Naive thymus-derived CD4-positive, alpha-beta T cell (primary cell): Measurements from ENCODE around the gene ATXN2L. TPM values are rescaled to one million over a fixed set of nuclear protein-coding genes. Genes with fewer than 3 reads are reported as not detected.

ENCODE experiments used
- ATAC-seq: fragments of 150-1000 bp; cut with Tn5 transposase; 2 replicates; pipeline ENCODE4 v1.10.0; 2021; ENCODE audit warnings: mild to moderate bottlenecking, moderate library complexity
- CTCF ChIA-PET: fragments of 350-600 bp; sonication (Branson Sonifier 250); formaldehyde crosslinking; loops from one replicate; lab custom pipeline; 2021; ENCODE audit warnings: antibody characterized with exemption; lab: Charles Lee
- POLR2A ChIA-PET: fragments of 350-600 bp; sonication (Branson Sonifier 250); formaldehyde crosslinking; loops from one replicate; lab custom pipeline; 2021; ENCODE audit warnings: antibody characterized with exemption, inconsistent platforms; lab: Charles Lee
- DNase-seq, 9 donors: peaks; one replicate each; pipeline versions ENCODE4 v3.0.0 to v3.0.0-alpha.2; 2020 to 2022; ENCODE audit warnings: mixed read lengths in 1 of 9
- H3K27ac ChIP-seq: one replicate; pipeline ENCODE4 v1.7.0; 2013; ENCODE audit warnings: mild to moderate bottlenecking, low read depth, low read length, moderate library complexity
- H3K27me3 ChIP-seq, 2 donors: one replicate each; pipeline ENCODE4 v1.7.0; 2013; ENCODE audit warnings: low read length in 2 of 2, mild to moderate bottlenecking in 2 of 2, moderate library complexity in 2 of 2; ENCODE audit not compliant: control insufficient read depth in 2 of 2, insufficient read depth in 2 of 2
- H3K36me3 ChIP-seq, 3 experiments: 1 replicate in 2 of 3; 2 replicates in 1 of 3; pipeline ENCODE4 v1.7.0; 2013; ENCODE audit warnings: low read length in 3 of 3, mild to moderate bottlenecking in 3 of 3, moderate library complexity in 1 of 3; ENCODE audit not compliant: insufficient read depth in 3 of 3, control insufficient read depth in 2 of 3
- H3K4me1 ChIP-seq, 2 donors: one replicate each; pipeline ENCODE4 v1.7.0; 2013; ENCODE audit warnings: low read length in 2 of 2, mild to moderate bottlenecking in 2 of 2, moderate library complexity in 1 of 2; ENCODE audit not compliant: control insufficient read depth in 2 of 2, insufficient read depth in 2 of 2
- H3K4me3 ChIP-seq: 2 replicates; pipeline ENCODE4 v1.7.0; 2013; ENCODE audit warnings: mild to moderate bottlenecking, low read length
- H3K9me3 ChIP-seq, 3 experiments: 1 replicate in 2 of 3; 2 replicates in 1 of 3; pipeline ENCODE4 v1.7.0; 2013; ENCODE audit warnings: low read length in 3 of 3; ENCODE audit not compliant: control insufficient read depth in 2 of 3
- H3K27ac Mint-ChIP-seq, 9 donors: one replicate each; pipeline ENCODE4 v1.8.0; 2020 to 2022; ENCODE audit warnings: mixed read lengths in 9 of 9, mild to moderate bottlenecking in 8 of 9, moderate library complexity in 5 of 9, inconsistent platforms in 2 of 9
- H3K27me3 Mint-ChIP-seq, 5 donors: one replicate each; pipeline ENCODE4 v1.8.0; 2021 to 2022; ENCODE audit warnings: mixed read lengths in 5 of 5, mild to moderate bottlenecking in 1 of 5
- H3K36me3 Mint-ChIP-seq, 5 donors: one replicate each; pipeline ENCODE4 v1.8.0; 2020 to 2022; ENCODE audit warnings: mixed read lengths in 5 of 5, mild to moderate bottlenecking in 3 of 5, inconsistent platforms in 1 of 5
- H3K4me1 Mint-ChIP-seq, 7 donors: one replicate each; pipeline ENCODE4 v1.8.0; 2020 to 2022; ENCODE audit warnings: mixed read lengths in 7 of 7, mild to moderate bottlenecking in 3 of 7, inconsistent platforms in 1 of 7
- H3K4me3 Mint-ChIP-seq, 10 donors: one replicate each; pipeline ENCODE4 v1.8.0; 2020 to 2022; ENCODE audit warnings: mild to moderate bottlenecking in 10 of 10, mixed read lengths in 10 of 10, moderate library complexity in 6 of 10, inconsistent platforms in 2 of 10
- H3K9me3 Mint-ChIP-seq, 11 donors: one replicate each; pipeline ENCODE4 v1.8.0; 2020 to 2022; ENCODE audit warnings: mixed read lengths in 11 of 11, mild to moderate bottlenecking in 4 of 11, inconsistent platforms in 1 of 11, moderate library complexity in 1 of 11
- intact Hi-C, 2 donors: fragments of 100-400 bp; cut with micrococcal nuclease; formaldehyde crosslinking; loops; one replicate each; pipeline ENCODE4 v1.15.1; 2023
- polyA plus RNA-seq, 2 donors: library from polyadenylated mRNA; unstranded; fragments of 300-500 nt; fragmentation: Illumina TruSeq; gene quantifications; one replicate each; pipeline ENCODE4 v1.2.3, GENCODE V29; 2021
- total RNA-seq, 6 experiments: library from RNA in 5 of 6; stranded (reverse) in 5 of 6; gene quantifications; 1 replicate in 5 of 6; 2 replicates in 1 of 6; pipeline ENCODE4 v1.2.3 and lab custom pipeline; 2021 to 2026

ATXN2L gene
- total and polyA plus RNA-seq, 7 experiments from 2014 or later = 19.7 to 374 (median 280) TPM

DNA sequence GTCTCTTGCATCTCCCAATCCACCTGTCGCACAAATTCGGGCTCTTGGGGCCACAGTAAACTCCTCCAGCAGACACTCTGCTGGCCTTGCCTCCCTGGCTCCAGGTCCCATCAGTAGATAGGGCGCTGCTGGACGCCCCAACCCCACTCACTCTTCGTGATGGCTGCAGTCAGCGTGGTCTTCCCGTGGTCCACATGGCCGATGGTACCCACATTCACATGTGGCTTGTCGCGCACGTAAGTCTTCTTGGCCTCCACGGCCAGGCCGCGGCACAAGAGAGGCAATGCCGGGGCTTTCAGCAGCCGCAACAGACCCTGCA lies 22.9 kb downstream of the ATXN2L start:
- peaks cover 16 to 38% (median 27%) of the 10 kb centered on the region in 7 donors for H3K4me1 Mint-ChIP-seq
- Histone ChIP-seq H3K4me1 (peaks cover 19 to 25% of the 10 kb centered on the region in 2 donors), H3K36me3 (peaks cover 8 to 37% (median 9%) of the 10 kb centered on the region in 3 experiments), H3K27ac (peak overlapping the region; percentile 94), H3K9me3 (no peaks in the 10 kb centered on the region), H3K4me3 (peak overlapping the region; percentile 88), H3K27me3 (no peaks in the 10 kb centered on the region)
- intact Hi-C loops = loop anchor here (1.0 to 10.0 kb wide), 10 partner anchors 18 to 1608 kb away; partner anchors contain the start of genes APOBR (in 2 of the 2), RABEP2 (in 2 of the 2), SH2B1 (in 2 of the 2) and CLN3 (in 1 of the 2)
- H3K27me3 Mint-ChIP-seq = no peaks in the 10 kb centered on the region
- no peaks in the 10 kb centered on the region for H3K9me3 Mint-ChIP-seq
- no peak for DNase-seq
- peak overlapping the region; percentile 91 to 98 (median 94) for H3K27ac Mint-ChIP-seq
- POLR2A ChIA-PET = interaction anchor here (0.5 to 5.2 kb wide), 8 partner anchors 10 to 910 kb away, joined by 3 to 79 read pairs (median 5); partner anchors contain the start of genes ATXN2L and SH2B1
- H3K4me3 Mint-ChIP-seq = peak overlapping the region; percentile 91 to 98 (median 96)
- CTCF ChIA-PET = interaction anchor here (0.6 to 2.7 kb wide), 6 partner anchors 17 to 99 kb away, joined by 3 to 12 read pairs (median 3); no protein-coding TSS in a partner anchor
- no peak for ATAC-seq
- peaks cover 0 to 17% (median 5%) of the 10 kb centered on the region in 5 donors for H3K36me3 Mint-ChIP-seq

DNA sequence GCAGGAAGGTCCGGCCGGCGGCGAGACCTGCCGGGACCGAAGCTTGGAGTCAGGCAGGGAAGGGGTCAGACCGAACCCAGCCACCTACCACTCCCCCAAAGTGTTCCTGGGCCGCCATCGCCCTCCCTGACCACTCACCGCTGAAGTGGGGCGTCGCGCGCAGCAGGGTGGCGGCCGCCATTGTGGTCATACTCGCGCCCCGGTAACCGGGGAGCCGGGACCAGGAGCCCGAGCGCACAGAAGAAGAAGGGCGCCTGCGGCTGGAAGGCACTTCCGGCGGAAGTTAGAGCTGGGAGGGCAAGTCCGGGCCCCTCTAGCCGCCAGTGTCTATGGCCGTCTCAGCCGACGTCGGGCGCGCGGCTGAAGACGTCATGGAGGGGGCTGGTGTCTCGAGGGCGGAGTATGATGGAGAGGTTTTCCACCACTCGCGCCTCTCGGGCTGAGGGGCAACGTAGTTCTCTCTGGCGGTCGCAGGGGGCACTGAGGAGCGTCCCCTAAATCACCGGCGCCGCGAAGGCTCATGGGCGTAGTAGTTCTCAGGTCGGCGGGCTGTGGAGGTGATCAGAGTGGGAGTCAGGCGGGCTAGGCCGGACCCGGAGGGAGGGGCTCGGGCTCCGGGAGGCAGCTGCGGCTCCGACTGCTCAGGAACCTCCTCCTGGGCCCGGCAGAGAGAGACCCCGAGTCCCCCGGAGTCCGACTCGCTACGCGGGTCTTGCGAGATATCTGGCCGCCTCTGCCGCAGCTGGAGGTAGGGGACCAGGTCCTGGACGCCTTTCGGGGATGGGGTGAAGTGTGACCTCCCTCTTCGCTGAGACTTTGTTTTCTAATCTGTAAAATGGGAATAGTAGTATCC lies 23.5 kb downstream of the ATXN2L start, which contains the start of gene TUFM:
TSS of gene TUFM (minus strand) at position 269 of the 853 bp plus-strand sequence. CDS start at position 190, 79 bp downstream.
- POLR2A ChIA-PET = interaction anchor here (0.5 to 5.2 kb wide), 11 partner anchors 10 to 909 kb away, joined by 3 to 79 read pairs (median 6); partner anchors contain the start of genes ATXN2L, RABEP2 and SH2B1
- Histone ChIP-seq H3K9me3 (no peaks in the 10 kb centered on the region), H3K27ac (peak within 1 kb of the TSS; percentile 94), H3K4me3 (peak within 1 kb of the TSS; percentile 88), H3K36me3 (peaks cover 8 to 37% (median 9%) of the 10 kb centered on the region in 3 experiments), H3K4me1 (peaks cover 19 to 25% of the 10 kb centered on the region in 2 donors), H3K27me3 (no peaks in the 10 kb centered on the region)
- Mint-ChIP-seq H3K27me3 (no peaks in the 10 kb centered on the region), H3K27ac (peak within 1 kb of the TSS; percentile 91 to 98 (median 94)), H3K4me1 (peaks cover 17 to 38% (median 27%) of the 10 kb centered on the region in 7 donors), H3K4me3 (peak within 1 kb of the TSS; percentile 91 to 98 (median 96)), H3K9me3 (no peaks in the 10 kb centered on the region), H3K36me3 (peaks cover 0 to 17% (median 5%) of the 10 kb centered on the region in 5 donors)
- CTCF ChIA-PET = interaction anchor here (0.5 to 2.7 kb wide), 9 partner anchors 12 to 170 kb away, joined by 3 to 12 read pairs (median 3); no protein-coding TSS in a partner anchor
- DNase-seq = peak; percentile 88 to 99 (median 98)
- ATAC-seq = peak; percentile 98
- intact Hi-C loops = loop anchor here (1.0 to 10.0 kb wide), 10 partner anchors 17 to 1609 kb away; partner anchors contain the start of genes APOBR (in 2 of the 2), RABEP2 (in 2 of the 2), SH2B1 (in 2 of the 2) and CLN3 (in 1 of the 2)

DNA sequence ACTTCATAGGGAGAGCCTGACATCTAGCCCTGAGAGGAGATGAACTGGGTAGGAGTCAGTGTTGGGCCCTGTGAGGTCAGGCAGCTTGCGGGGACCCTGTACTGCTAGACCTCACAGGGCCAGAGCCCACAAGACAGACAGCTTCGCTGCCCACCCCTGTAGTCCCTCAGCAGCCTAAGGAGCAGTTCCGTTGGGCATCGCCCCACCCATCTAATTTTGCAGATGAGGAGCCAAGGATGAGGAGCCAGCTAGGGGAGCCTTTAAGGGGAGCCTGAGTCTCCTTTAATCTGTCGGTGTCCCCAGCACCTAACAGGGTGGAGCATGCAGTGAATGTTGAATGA lies 24.1 kb downstream of the ATXN2L start:
- H3K4me3 ChIP-seq = peak overlapping the region; percentile 88
- DNase-seq = no peak
- H3K9me3 Mint-ChIP-seq = no peaks in the 10 kb centered on the region
- intact Hi-C loops = loop anchor here (1.0 to 10.0 kb wide), 10 partner anchors 16 to 1610 kb away; partner anchors contain the start of genes APOBR (in 2 of the 2), RABEP2 (in 2 of the 2), SH2B1 (in 2 of the 2) and CLN3 (in 1 of the 2)
- H3K27ac Mint-ChIP-seq = peak overlapping the region; percentile 91 to 97 (median 94)
- ChIA-PET CTCF (interaction anchor here (0.6 to 2.7 kb wide), 4 partner anchors 11 to 169 kb away, joined by 3 to 12 read pairs (median 6); no protein-coding TSS in a partner anchor), POLR2A (interaction anchor here (0.9 to 5.2 kb wide), 8 partner anchors 9 to 130 kb away, joined by 3 to 79 read pairs (median 8); partner anchors contain the start of genes ATXN2L, RABEP2 and SH2B1)
- H3K27me3 ChIP-seq = no peaks in the 10 kb centered on the region
- no peaks in the 10 kb centered on the region for H3K27me3 Mint-ChIP-seq
- peaks cover 8 to 34% (median 9%) of the 10 kb centered on the region in 3 experiments for H3K36me3 ChIP-seq
- peaks cover 0 to 17% (median 5%) of the 10 kb centered on the region in 5 donors for H3K36me3 Mint-ChIP-seq
- H3K9me3 ChIP-seq = no peaks in the 10 kb centered on the region
- H3K27ac ChIP-seq = peak overlapping the region; percentile 94
- H3K4me3 Mint-ChIP-seq = peak overlapping the region; percentile 91 to 98 (median 96)
- H3K4me1 ChIP-seq = peaks cover 19 to 25% of the 10 kb centered on the region in 2 donors
- no peak for ATAC-seq
- H3K4me1 Mint-ChIP-seq = peaks cover 17 to 38% (median 27%) of the 10 kb centered on the region in 7 donors

DNA sequence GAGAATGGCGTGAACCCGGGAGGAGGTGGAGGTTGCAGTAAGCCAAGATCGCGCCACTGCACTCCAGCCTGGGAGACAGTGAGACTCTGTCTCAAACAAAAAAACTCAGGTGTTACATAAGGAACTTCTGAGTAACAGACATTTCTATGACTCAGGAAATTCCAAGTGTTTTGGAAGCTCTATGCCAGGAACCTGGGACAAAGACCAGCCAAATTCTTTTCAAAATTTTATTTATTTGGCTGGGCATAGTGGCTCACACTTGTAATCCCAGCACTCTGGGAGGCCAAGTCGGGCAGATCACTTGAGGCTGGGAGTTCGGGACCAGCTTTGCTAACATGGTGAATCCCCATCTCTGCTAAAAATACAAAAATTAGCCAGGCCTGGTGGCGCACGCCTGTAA lies 35.6 kb downstream of the ATXN2L start:
- intact Hi-C loops = no loop called here
- Histone ChIP-seq H3K27ac (no peak overlapping the region), H3K4me3 (no peak overlapping the region), H3K27me3 (no peaks in the 10 kb centered on the region), H3K4me1 (peaks cover 3 to 4% of the 10 kb centered on the region in 2 donors), H3K9me3 (no peaks in the 10 kb centered on the region), H3K36me3 (peaks cover 0 to 4% (median 0%) of the 10 kb centered on the region in 3 experiments)
- Mint-ChIP-seq H3K4me1 (peaks cover 4 to 19% (median 13%) of the 10 kb centered on the region in 7 donors), H3K4me3 (peak overlapping the region in 1 of 10 donors; percentile 16), H3K36me3 (peaks cover 0 to 3% (median 0%) of the 10 kb centered on the region in 5 donors), H3K27me3 (no peaks in the 10 kb centered on the region), H3K9me3 (no peaks in the 10 kb centered on the region), H3K27ac (no peak overlapping the region)
- CTCF ChIA-PET = interaction anchor here (1.3 kb wide), 1 partner anchor 12 kb away, joined by 3 read pairs; the partner anchor contains the start of gene TUFM
- no peak for ATAC-seq
- DNase-seq = peak in 1 of 9 donors; percentile 4
- POLR2A ChIA-PET = interaction anchor here (0.7 to 1.5 kb wide), 2 partner anchors 11 to 65 kb away, joined by 4 to 9 read pairs; partner anchors contain the start of gene TUFM

DNA sequence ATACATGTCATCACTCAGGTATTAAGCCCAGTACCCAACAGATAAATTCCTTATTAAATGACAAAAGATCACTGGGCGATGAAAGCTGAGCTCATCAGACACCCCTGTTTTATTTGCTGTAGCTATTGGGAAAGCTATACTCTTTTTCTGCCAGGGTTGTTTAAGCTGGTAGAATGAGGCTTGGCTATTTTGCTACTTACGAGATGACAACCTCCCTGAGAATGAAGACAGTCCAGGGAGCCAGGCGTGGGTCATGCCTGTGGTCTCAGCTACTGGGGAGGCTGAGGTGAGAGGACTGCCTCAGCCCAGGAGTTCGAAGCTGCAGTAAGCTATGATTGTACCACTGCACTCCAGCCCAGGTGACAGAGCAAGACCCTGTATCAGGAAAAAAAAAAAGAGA lies 36.5 kb downstream of the ATXN2L start:
- Mint-ChIP-seq H3K9me3 (no peaks in the 10 kb centered on the region), H3K27me3 (no peaks in the 10 kb centered on the region), H3K36me3 (peaks cover 0 to 3% (median 0%) of the 10 kb centered on the region in 5 donors), H3K4me3 (no peak overlapping the region), H3K4me1 (peaks cover 4 to 24% (median 15%) of the 10 kb centered on the region in 7 donors), H3K27ac (peak overlapping the region in 3 of 9 donors; percentile 34 to 64 (median 63))
- POLR2A ChIA-PET = interaction anchor here (1.5 kb wide), 1 partner anchor 12 kb away, joined by 9 read pairs; the partner anchor contains the start of gene TUFM
- H3K27ac ChIP-seq = no peak overlapping the region
- H3K4me3 ChIP-seq = no peak overlapping the region
- H3K9me3 ChIP-seq = no peaks in the 10 kb centered on the region
- peaks cover 6 to 7% of the 10 kb centered on the region in 2 donors for H3K4me1 ChIP-seq
- no peaks in the 10 kb centered on the region for H3K27me3 ChIP-seq
- CTCF ChIA-PET = interaction anchor here (0.7 to 0.9 kb wide), 2 partner anchors 86 to 1570 kb away, joined by 3 read pairs; partner anchors contain the start of gene DCTPP1
- peaks cover 0 to 5% (median 0%) of the 10 kb centered on the region in 3 experiments for H3K36me3 ChIP-seq
- ATAC-seq (no peak), DNase-seq (no peak)
- intact Hi-C loops = no loop called here
